Spleen (tissue), 11 donors: ENCODE measurements around the gene LSM7. TPM values are rescaled to one million over a fixed set of nuclear protein-coding genes. Genes with fewer than 3 reads are reported as not detected.

Source experiments
- DNase-seq: peaks from one replicate; pipeline ENCODE4 v3.0.0-alpha.2; 2020
- H3K27ac ChIP-seq, 8 donors: fragments of 200-600 bp; sonication (generic) in 7 of 8; 1 replicate in 4 of 8; 2 replicates in 4 of 8; pipeline versions ENCODE4 v1.5.0 to v1.8.0; 2016 to 2021; ENCODE audit warnings: inconsistent platforms in 4 of 8, mild to moderate bottlenecking in 4 of 8, moderate library complexity in 1 of 8
- H3K27me3 ChIP-seq, 7 donors: fragments of 200-600 bp; sonication (generic) in 6 of 7; replicated peaks in 1 of 7; 1 replicate in 4 of 7; 2 replicates in 3 of 7; pipeline versions ENCODE4 v1.5.0 to v1.8.0; 2016 to 2021; ENCODE audit warnings: inconsistent platforms in 3 of 7, mild to moderate bottlenecking in 1 of 7
- H3K36me3 ChIP-seq, 6 donors: fragments of 200-600 bp; sonication (generic) in 5 of 6; 1 replicate in 4 of 6; 2 replicates in 2 of 6; pipeline versions ENCODE4 v1.5.0 to v1.8.0; 2016 to 2021; ENCODE audit warnings: inconsistent platforms in 2 of 6
- H3K4me1 ChIP-seq, 6 donors: fragments of 200-600 bp; sonication (generic) in 5 of 6; 1 replicate in 3 of 6; 2 replicates in 3 of 6; pipeline versions ENCODE4 v1.5.0 to v1.8.0; 2016 to 2021; ENCODE audit warnings: inconsistent platforms in 3 of 6
- H3K4me3 ChIP-seq, 8 donors: fragments of 200-600 bp; sonication (generic) in 7 of 8; 1 replicate in 4 of 8; 2 replicates in 4 of 8; pipeline versions ENCODE4 v1.5.0 to v1.8.0; 2016 to 2021; ENCODE audit warnings: inconsistent platforms in 4 of 8, mild to moderate bottlenecking in 4 of 8, moderate library complexity in 2 of 8
- H3K9me3 ChIP-seq, 8 donors: fragments of 200-600 bp; sonication (generic) in 7 of 8; 1 replicate in 4 of 8; 2 replicates in 4 of 8; pipeline versions ENCODE4 v1.5.0 to v1.8.0; 2016 to 2021; ENCODE audit warnings: inconsistent platforms in 4 of 8
- POLR2A ChIP-seq, 3 donors: fragments of 450-650 bp; IDR thresholded peaks; one replicate each; pipeline ENCODE4 v1.5.1; 2017; ENCODE audit warnings: antibody characterized with exemption in 3 of 3, mild to moderate bottlenecking in 1 of 3
- POLR2AphosphoS5 ChIP-seq, 3 donors: sonication (generic); formaldehyde crosslinking; IDR thresholded peaks; one replicate each; pipeline ENCODE4 v1.5.1; 2017; ENCODE audit warnings: antibody characterized with exemption in 3 of 3
- WGBS, 5 donors: extraction: QIAGEN DNeasy Blood & Tissue Kit in 3 of 5; methylation state at CpG; one replicate each; pipeline versions ENCODE4 v1.1.5 to v1.1.7; 2013 to 2018; 5-methylcytosine and 5-hydroxymethylcytosine counted together
- intact Hi-C: fragments of 100-400 bp; cut with DNase I; formaldehyde crosslinking; loops from one replicate; pipeline ENCODE4 v1.15.0; 2023; ENCODE audit warnings: low total_unique reads
- polyA plus RNA-seq, 3 donors: library from polyadenylated mRNA; stranded (reverse); fragments of 200-250 nt; gene quantifications; one replicate each; pipeline ENCODE4 v1.2.1, GENCODE V29; 2013
- total RNA-seq, 7 donors: library from RNA; depleted of rRNA in 3 of 7; stranded (reverse); fragments of >200 nt in 3 of 7; fragmentation: NEBNext Ultra II Directional in 4 of 7; extraction: Animal tissue kit (Norgen Biotek cat#: 25700) in 4 of 7; gene quantifications; one replicate each; pipeline versions ENCODE4 v1.1.0 to v1.2.1, GENCODE V29; 2016 to 2021
- TF ChIP-seq, protein P1 (sequence below), 11 experiments: fragments of 200-600 bp in 7 of 11; fragments of 450-650 bp in 4 of 11; sonication (generic) in 4 of 11; IDR thresholded peaks in 8 of 11; conservative IDR thresholded peaks in 3 of 11; 1 replicate in 7 of 11; 2 replicates in 4 of 11; pipeline versions ENCODE4 v1.4.0 to v1.8.0; 2016 to 2021; ENCODE audit warnings: antibody characterized with exemption in 11 of 11, inconsistent platforms in 4 of 11, mild to moderate bottlenecking in 1 of 11
- donor health status: healthy with polysubstance abuse.
- donor health status: DM: no; HTN: no; CAD: no; lungs with moderate emphysema.
- donor health status: DM: no; HTN: no; CAD: no.
- donor health status: Bipolar disorder and iron deficiency.
- donor health status: healthy.
- donor health status: DM: no; HTN: no; CAD: no.
- donor health status: DM: yes; HTN: yes; CAD: no.

The LSM7 gene
- total and polyA plus RNA-seq, 10 donors: 60.7 to 524 (median 111) TPM

DNA sequence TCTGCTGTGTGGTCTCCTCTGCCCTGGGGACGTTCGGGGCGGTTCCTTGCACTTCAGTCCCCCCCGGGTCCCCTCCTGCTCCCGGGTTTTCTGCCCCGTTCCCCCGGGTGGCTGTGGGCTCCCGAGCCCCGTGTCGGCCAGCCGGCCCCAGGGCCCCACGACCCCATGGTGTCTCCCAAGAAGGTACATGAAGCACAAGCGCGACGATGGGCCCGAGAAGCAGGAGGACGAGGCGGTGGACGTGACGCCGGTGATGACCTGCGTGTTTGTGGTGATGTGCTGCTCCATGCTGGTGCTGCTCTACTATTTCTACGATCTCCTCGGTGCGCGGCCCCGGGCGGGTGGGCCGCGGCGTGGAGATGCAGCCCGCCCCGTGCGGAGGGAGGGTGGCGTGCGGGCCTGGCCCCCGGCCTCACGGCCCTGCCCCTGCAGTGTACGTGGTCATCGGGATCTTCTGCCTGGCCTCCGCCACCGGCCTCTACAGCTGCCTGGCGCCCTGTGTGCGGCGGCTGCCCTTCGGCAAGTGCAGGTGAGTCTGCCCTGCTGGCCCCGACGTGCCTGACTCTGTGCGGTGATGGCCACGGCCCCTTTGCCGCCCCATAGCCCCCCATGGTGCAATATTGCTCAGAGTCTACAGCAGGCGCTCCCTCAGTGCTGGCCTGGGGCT is 11.4 kb upstream of the LSM7 start:
- Histone ChIP-seq H3K9me3 (no peaks in the 10 kb centered on the region), H3K27ac (no peak overlapping the region), H3K4me3 (no peak overlapping the region), H3K36me3 (peaks cover 0 to 78% (median 50%) of the 10 kb centered on the region in 6 donors), H3K27me3 (no peaks in the 10 kb centered on the region), H3K4me1 (peaks cover 0 to 2% (median 0%) of the 10 kb centered on the region in 6 donors)
- DNase-seq: no peak
- intact Hi-C loops: no loop called here
- WGBS, 5 donors: 94 to 96% (median 95%) methylated on average over 48 to 52 of the region's 52 CpGs
- TF ChIP-seq, protein P1, sequence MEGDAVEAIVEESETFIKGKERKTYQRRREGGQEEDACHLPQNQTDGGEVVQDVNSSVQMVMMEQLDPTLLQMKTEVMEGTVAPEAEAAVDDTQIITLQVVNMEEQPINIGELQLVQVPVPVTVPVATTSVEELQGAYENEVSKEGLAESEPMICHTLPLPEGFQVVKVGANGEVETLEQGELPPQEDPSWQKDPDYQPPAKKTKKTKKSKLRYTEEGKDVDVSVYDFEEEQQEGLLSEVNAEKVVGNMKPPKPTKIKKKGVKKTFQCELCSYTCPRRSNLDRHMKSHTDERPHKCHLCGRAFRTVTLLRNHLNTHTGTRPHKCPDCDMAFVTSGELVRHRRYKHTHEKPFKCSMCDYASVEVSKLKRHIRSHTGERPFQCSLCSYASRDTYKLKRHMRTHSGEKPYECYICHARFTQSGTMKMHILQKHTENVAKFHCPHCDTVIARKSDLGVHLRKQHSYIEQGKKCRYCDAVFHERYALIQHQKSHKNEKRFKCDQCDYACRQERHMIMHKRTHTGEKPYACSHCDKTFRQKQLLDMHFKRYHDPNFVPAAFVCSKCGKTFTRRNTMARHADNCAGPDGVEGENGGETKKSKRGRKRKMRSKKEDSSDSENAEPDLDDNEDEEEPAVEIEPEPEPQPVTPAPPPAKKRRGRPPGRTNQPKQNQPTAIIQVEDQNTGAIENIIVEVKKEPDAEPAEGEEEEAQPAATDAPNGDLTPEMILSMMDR (IDR thresholded peaks at IDR 0.05 in 8 of 11, conservative IDR thresholded peaks at IDR 0.05 in 3 of 11): no peak
- TF ChIP-seq POLR2A (IDR thresholded peaks at IDR 0.05) (no peak), POLR2AphosphoS5 (IDR thresholded peaks at IDR 0.05) (no peak)

DNA sequence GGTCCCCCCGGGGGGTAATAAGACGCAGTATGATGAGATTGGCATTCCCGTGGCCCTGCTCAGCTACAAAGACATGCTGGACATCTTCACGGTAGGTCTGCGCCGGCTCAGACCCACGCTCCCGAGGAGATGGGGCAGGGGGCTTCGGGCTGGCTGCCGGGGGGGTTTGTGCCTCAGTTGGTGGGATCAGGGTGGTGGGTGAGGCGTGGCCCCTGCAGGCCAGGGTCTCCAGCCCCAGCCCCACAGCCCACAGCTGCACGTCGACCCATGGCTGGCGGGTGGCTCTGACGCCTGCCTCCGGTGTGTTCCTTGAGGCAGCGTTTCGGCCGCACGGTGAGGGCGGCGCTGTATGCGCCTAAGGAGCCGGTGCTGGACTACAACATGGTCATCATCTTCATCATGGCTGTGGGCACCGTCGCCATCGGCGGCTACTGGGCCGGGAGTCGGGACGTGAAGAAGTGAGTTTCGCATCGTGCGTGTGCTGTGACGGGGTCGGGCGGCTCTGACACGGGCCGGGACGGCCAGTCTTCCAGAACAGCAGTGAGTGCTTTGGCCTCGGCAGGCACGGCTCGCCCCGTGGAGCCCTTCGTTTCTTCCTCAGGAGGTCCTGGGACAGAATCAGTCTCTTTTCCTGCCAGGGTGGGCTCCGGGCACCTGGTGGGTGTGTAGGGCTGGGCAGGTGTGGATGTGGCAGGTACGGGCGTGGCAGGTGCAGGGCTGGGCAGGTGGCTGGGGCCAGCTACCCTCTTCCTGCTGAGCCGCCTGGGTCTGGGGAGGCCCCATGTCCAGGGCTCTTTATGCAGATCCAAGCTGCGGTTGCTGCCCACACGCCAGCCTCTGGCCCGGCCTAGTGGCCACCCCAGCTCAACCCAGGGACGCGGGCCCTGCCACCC is 10.6 kb upstream of the LSM7 start:
- H3K4me3 ChIP-seq: no peak overlapping the region
- no peak overlapping the region for H3K27ac ChIP-seq
- no peak for DNase-seq
- TF ChIP-seq POLR2AphosphoS5 (IDR thresholded peaks at IDR 0.05): no peak
- TF ChIP-seq POLR2A (IDR thresholded peaks at IDR 0.05): no peak
- TF ChIP-seq, protein P1 (IDR thresholded peaks at IDR 0.05 in 8 of 11, conservative IDR thresholded peaks at IDR 0.05 in 3 of 11): no peak
- 92 to 97% (median 96%) methylated on average over 45 to 54 of the region's 54 CpGs for WGBS, 5 donors
- H3K36me3 ChIP-seq: peaks cover 0 to 76% (median 48%) of the 10 kb centered on the region in 6 donors
- H3K27me3 ChIP-seq: no peaks in the 10 kb centered on the region
- no peaks in the 10 kb centered on the region for H3K9me3 ChIP-seq
- peaks cover 0 to 9% (median 2%) of the 10 kb centered on the region in 6 donors for H3K4me1 ChIP-seq
- intact Hi-C loops: no loop called here

DNA sequence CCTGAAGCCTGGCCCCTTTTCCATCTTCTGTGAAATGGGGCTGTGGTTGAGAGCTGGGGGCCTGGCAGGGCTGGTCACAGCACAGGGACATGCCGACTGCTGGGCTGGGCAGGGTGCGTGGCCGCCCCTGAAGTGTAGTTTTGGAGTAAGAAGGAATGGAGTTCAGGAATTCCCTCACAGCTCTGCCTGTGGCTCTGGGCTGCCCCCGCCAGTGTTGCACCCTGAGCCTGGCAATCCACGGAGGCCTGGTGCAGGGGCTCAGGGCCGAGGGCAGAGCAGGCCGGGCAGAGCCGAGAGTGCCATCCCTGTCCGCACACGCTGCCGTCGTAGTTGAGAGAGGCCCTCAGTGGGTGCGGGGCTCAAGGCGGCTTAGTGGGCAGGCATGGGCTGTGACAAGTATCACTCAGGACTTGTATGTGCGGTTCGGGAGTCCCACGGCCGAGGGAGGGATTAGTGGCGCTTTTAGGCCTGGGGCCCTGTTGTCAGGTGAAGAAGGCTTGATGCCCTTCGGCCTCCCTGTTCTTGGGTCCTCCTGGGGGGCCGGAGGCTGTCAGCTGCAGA is 9.7 kb upstream of the LSM7 start:
- peaks cover 0 to 69% (median 46%) of the 10 kb centered on the region in 6 donors for H3K36me3 ChIP-seq
- H3K27me3 ChIP-seq: no peaks in the 10 kb centered on the region
- 94 to 97% (median 94%) methylated on average over 17 to 21 of the region's 21 CpGs for WGBS, 5 donors
- no peak overlapping the region for H3K4me3 ChIP-seq
- intact Hi-C loops: no loop called here
- peaks cover 6 to 18% (median 10%) of the 10 kb centered on the region in 6 donors for H3K4me1 ChIP-seq
- TF ChIP-seq, protein P1 (IDR thresholded peaks at IDR 0.05 in 8 of 11, conservative IDR thresholded peaks at IDR 0.05 in 3 of 11): no peak
- TF ChIP-seq POLR2AphosphoS5 (IDR thresholded peaks at IDR 0.05) (no peak), POLR2A (IDR thresholded peaks at IDR 0.05) (no peak)
- H3K9me3 ChIP-seq: no peaks in the 10 kb centered on the region
- DNase-seq: no peak
- no peak overlapping the region for H3K27ac ChIP-seq
